Fibroblast of mammary gland (primary cell): Measurements from ENCODE around the gene RPL7L1.
"Not testable (repeated sequence)": the region's sequence is repeated elsewhere in the genome, so short reads cannot be mapped to it uniquely, and the experiment has no call there.

Experiments
- DNase-seq: peaks from one replicate; pipeline ENCODE4 v3.0.0-alpha.2; 2010; ENCODE audit warnings: low read depth
- H3K4me3 ChIP-seq: 2 replicates; pipeline ENCODE4 v1.5.1; 2011; ENCODE audit warnings: low read depth, mild to moderate bottlenecking, low read length, moderate library complexity; ENCODE audit not compliant: control insufficient read depth
- TF ChIP-seq, protein P1 (sequence below): conservative IDR thresholded peaks from 2 replicates; pipeline ENCODE4 v1.5.1; 2011; ENCODE audit warnings: low read depth, low read length, inconsistent platforms; ENCODE audit not compliant: control insufficient read depth, insufficient read depth

RPL7L1 gene

DNA sequence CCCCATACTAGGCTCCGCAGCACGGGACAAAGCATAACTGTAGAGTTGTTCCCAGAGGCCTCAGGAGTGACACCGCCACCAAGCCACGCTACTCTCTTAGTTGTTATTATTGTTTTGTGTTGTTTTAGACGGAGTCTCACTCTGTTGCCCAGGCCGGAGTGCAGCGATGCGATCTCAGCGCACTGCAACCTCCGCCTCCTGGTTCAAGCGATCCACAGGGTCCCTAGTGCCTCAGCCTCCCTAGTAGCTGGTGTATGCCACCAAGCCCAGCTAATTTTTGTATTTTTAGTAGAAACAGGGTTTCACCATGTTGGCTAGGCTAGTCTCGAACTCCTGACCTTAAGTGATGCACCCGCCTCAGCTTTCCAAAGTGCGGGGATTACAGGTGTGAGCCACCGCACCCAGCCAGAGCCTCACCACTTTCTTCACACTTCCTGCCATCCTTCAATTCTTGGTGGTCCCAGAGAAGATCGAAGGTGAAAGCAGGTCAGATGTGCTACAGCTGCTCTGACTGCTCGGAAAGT is 11.8 kb downstream of the RPL7L1 start:
- TF ChIP-seq, protein P1, sequence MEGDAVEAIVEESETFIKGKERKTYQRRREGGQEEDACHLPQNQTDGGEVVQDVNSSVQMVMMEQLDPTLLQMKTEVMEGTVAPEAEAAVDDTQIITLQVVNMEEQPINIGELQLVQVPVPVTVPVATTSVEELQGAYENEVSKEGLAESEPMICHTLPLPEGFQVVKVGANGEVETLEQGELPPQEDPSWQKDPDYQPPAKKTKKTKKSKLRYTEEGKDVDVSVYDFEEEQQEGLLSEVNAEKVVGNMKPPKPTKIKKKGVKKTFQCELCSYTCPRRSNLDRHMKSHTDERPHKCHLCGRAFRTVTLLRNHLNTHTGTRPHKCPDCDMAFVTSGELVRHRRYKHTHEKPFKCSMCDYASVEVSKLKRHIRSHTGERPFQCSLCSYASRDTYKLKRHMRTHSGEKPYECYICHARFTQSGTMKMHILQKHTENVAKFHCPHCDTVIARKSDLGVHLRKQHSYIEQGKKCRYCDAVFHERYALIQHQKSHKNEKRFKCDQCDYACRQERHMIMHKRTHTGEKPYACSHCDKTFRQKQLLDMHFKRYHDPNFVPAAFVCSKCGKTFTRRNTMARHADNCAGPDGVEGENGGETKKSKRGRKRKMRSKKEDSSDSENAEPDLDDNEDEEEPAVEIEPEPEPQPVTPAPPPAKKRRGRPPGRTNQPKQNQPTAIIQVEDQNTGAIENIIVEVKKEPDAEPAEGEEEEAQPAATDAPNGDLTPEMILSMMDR = no peak
- peak overlapping the region; percentile 84 for H3K4me3 ChIP-seq
- DNase-seq = no peak

- not testable (repeated sequence) for DNase-seq, H3K4me3 ChIP-seq
Measured at GRCh38 chr6:42894041-42894828, 14.8 kb downstream of the RPL7L1 start.

DNA sequence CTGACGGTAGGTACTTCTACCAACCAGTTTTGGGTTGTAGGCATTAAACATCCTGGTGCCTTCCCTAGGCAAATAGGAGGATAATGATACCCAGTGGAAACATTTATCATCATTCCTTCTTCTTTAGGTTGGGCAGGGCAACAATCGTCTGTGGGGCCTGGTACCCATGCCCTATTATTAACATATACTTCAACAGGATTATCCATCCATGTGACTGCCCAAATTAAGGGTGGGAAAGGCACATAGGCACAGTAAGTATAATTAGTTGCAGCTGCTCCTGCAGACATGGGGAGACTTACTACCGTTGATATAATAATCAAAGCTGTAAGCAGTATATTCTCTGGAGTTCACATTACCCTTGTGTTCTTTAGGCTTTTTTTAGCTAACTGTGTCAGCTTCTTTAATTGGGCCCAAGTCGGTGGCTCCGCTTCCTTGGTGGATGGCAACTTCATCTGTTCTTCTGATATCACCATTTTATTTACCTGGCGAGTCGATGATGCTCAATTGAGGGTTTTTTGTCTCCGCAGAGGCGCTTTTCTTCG is 16.8 kb downstream of the RPL7L1 start:
- TF ChIP-seq, protein P1 = no peak
- H3K4me3 ChIP-seq = no peak overlapping the region
- no peak for DNase-seq

DNA sequence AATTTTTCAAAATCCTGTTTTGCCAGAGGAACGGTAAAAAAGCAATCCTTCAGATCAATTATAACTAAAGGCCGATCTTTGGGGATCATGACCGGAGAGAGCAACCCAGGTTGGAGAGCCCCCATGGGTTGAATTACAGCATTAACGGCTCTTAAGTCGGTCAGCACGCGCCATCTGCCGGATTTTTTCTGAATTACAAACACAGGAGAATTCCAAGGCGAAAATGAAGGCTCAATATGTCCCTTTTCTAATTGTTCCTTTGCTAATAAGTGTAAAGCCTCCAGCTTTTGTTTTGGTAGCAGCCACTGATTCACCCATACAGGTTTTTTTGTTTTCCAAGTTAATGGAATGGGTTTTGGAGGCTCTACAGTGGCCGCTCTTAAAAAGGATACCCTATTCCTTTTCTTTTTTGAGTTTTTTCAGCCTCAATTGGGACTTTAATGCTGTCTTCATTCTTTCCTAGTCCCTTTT is 19.5 kb downstream of the RPL7L1 start:
- peak; percentile 72 for DNase-seq
- TF ChIP-seq, protein P1 = peak; percentile 56

DNA sequence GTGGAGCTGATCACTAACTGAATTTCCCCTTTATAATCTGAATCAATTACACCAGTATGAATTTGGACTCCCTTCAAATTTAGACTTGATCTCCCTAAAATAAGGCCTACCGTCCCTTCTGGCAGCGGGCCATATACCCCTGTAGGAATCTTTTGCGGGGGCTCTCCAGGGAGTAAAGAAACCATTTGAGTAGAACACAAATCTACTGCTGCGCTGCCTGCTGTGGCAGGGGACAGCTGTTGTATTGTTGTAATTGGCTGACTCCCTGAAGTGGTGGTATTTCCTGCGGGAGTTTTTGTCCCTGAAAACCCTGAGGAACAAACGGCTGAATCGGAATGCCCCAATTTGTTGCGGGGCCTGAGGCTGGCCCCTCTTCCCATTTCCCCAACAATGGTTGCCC is 20.5 kb downstream of the RPL7L1 start:
- H3K4me3 ChIP-seq = no peak overlapping the region
- TF ChIP-seq, protein P1 = no peak
- no peak for DNase-seq

More for the DNA sequence above, 19.5 kb downstream of the RPL7L1 start:
- H3K4me3 ChIP-seq = no peak overlapping the region

DNA sequence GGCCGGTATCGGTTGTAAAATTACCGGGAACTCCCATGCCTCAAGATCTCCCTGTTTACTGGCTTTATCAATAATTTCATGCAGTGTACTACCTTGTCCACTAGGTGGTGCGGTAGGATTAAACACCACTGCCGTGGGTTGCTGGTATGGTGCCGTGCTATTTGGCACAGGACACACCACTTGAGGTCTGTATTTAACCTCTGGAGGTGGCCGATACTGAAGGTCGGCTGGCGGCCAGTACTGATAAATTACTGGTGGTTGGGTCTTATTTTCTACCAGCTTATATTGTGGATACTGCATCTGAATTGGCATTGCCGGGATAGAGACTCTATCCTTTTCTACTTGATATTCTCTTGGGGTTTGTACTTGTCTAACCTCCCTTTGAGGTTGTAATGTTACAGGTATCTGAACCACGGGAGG is 22.1 kb downstream of the RPL7L1 start:
- H3K4me3 ChIP-seq = no peak overlapping the region
- TF ChIP-seq, protein P1 = peak; percentile 80
- DNase-seq = peak; percentile 86

- H3K4me3 ChIP-seq, DNase-seq: not testable (repeated sequence)
Measured at GRCh38 chr6:42902429-42903263, 23.2 kb downstream of the RPL7L1 start.
